Measurements from ENCODE around the gene SOSTDC1. TPM values are rescaled to one million over a fixed set of nuclear protein-coding genes. Genes with fewer than 3 reads are reported as not detected.
"Not testable (repeated sequence)": the region's sequence is repeated elsewhere in the genome, so short reads cannot be mapped to it uniquely, and the experiment has no call there.

The SOSTDC1 gene, protein sequence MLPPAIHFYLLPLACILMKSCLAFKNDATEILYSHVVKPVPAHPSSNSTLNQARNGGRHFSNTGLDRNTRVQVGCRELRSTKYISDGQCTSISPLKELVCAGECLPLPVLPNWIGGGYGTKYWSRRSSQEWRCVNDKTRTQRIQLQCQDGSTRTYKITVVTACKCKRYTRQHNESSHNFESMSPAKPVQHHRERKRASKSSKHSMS
- 1.0 TPM for total RNA-seq
- long read RNA-seq = 0 reads

DNA sequence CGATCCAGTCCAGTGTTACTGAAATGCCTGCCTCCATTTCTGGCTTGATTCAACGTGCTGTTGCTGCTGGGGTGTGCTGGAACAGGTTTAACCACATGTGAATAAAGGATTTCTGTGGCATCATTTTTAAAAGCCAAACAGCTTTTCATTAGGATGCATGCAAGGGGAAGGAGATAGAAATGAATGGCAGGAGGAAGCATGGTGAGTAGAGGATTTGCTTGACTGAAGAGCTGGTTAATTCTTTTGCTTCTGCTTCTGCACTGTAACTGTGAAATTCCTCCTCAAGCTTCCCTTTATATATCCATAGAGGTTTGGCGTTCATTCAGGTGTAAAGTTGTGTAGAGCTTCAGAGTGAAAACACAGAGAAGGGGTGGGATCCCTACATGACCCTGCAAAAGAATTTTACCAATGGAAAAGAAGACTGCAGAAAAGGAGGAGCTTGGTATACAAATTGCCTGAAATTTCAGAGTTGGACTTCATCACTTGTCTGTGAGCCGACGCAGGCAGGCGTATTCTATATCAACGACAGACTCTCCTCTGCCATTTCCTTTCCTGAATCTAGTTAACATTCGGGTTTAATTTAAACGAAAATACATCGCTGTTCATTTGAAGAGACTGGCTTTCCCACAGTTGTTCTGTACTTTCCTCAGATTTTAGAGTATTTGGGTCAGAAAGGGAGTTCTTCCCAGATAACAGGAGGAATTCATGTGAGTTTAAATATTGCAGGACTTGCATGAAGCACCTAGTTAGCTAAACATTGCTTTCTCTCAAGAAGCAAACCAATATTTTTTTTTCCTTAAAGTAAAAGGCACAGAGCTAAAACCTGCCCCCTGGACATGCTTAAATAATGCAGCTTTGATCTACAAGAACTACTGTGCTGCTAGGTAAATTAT is at the start of gene SOSTDC1:
Gene SOSTDC1 (minus strand): TSS at position 270 of the 893 bp plus-strand sequence. CDS start 70 bp downstream, at position 200.
- ATAC-seq (no peak), DNase-seq (ENCODE audit: missing footprints) (no peak)
- intact Hi-C loops (cut with DNase I) = no loop called here

DNA sequence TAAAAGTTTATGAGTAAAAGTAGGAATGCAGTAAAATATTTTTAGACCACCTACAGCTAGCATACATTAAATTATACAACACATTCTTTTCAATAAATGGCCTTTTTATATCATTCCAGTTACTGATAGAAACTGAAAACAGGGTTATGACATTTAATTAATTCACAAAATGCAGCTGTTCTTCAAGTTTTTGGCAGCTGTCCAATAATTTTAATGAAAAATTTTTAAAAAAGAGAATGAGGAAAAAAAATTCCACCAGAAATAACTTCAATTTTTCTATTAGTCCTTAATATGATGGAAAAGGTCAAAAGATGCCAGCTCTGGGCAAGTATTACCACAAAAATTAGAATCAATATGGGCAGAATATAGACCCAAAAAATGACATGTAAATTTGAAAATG is 49.2 kb upstream of the SOSTDC1 start:
- intact Hi-C loops (cut with DNase I) = no loop called here
- DNase-seq (ENCODE audit: missing footprints) = no peak
- no peak for ATAC-seq

DNA sequence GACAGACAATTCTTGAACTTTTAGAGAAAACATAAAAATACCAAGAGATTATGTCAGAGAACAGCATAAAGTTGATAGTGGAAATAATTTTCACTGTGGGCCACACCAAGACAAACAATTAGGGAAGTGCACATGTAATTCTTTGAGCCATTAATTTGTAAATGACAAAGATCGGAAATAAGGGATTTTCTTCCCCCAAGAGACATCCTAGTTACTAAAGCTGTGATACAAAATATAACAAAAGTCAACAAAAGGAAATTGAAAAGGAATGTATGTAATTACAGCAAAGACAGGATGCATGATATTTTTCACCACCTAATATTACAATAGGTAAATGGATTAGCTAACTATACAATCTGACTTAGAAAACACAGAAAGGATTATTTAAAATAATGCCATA is 48.7 kb upstream of the SOSTDC1 start:
- ATAC-seq (no peak), DNase-seq (ENCODE audit: missing footprints) (no peak)
- intact Hi-C loops (cut with DNase I) = no loop called here

DNA sequence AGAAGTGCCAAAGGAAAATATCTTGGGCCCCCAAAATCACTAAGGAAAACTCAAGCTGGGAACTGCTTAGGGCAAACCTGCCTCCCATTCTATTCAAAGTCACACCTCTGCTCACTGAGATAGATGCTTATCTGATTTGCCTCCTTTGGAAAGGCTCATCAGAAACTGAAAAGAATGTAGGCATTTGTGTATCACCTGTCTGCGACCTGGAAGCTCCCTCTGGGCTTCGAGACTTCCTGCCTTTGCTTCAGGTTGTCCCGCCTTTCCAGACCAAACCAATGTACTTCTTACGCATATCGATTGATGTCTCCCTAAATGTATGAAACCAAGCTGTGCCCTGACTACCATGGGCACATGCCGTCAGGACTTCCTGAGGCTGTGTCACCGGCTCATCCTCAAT is 46.6 kb upstream of the SOSTDC1 start:
- intact Hi-C loops (cut with DNase I) = no loop called here
- DNase-seq (ENCODE audit: missing footprints) = no peak
- no peak for ATAC-seq

DNA sequence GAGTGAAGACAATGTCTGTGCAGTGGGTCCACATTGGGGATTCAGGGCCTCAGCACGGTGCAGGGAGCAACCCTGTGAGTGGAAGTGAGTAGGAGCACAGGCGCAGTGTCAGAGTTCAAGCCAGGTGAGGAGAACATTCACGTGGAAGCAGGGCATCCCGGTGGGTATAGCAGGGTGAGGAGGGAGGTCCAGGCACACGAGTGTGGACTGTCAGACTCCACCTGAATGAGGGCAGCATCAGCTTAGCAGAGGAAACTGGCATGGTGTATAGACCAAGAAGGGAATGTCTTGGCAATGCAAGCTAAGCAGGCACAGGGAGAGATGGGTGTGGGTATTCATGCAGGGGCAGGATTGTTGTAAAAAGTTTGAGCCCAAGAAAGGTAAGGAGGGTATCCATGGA is 45.8 kb upstream of the SOSTDC1 start:
- DNase-seq (ENCODE audit: missing footprints) (no peak), ATAC-seq (no peak)
- intact Hi-C loops (cut with DNase I) = no loop called here

DNA sequence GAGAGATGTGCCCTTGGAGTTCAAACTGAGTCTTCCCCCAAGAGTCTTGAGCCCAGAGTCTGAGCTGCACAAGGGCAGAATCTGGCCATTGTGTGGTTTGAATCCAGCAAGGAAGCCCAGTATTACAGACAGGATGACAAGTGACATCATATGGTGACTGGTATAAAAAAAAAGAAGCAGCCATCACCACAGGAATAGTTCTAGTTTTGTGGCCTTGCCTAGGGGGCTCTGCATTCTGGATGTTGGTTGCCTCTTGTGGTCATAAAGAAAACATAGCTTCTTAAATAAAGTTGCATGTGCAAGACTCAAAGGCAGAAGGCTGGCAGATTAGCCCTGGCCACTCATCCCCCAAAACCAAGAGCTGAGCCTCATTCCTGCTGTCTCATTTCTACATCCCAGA is 44.3 kb upstream of the SOSTDC1 start:
- intact Hi-C loops (cut with DNase I) = no loop called here
- ATAC-seq (no peak), DNase-seq (ENCODE audit: missing footprints) (no peak)

DNA sequence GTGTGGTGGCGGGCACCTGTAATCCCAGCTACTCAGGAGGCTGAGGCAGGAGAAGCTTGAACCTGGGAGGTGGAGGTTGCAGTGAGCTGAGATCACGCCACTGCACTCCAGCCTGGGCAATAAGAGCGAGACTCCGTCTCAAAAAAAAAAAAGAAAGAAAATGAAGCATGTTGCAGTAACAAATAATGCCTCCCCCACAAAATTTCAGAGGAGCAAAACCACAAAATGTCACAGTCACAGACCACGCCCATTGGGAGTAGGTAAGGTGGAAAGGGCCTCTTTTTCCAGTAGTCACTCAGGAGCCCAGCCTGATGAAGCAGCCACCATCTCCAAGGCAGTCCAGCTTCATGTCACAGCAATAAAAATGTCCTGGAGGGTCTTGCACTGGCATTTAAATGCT is 40.9 kb upstream of the SOSTDC1 start:
- intact Hi-C loops (cut with DNase I); ATAC-seq; DNase-seq (ENCODE audit: missing footprints): not testable (repeated sequence)

DNA sequence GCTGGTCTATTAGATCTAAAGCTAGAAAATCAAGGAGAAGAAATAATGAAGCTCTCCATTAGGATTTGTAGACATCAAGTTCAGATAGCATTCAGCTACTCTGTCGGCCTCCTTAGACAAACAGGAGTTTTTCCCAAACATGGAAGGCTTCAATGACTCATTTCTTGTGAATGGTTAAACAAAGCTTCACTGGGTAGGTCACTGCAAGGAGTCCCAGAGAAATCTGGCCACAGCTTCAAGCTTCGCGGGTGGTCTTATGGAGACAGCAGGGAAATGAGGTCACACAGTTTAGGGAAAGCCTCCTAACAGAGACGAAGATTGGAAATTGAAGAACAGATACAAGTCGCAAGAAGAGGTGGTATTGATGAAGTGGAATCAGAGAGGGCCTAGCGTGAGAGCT is 38.5 kb upstream of the SOSTDC1 start:
- ATAC-seq = no peak
- no peak for DNase-seq (ENCODE audit: missing footprints)
- intact Hi-C loops (cut with DNase I) = no loop called here

DNA sequence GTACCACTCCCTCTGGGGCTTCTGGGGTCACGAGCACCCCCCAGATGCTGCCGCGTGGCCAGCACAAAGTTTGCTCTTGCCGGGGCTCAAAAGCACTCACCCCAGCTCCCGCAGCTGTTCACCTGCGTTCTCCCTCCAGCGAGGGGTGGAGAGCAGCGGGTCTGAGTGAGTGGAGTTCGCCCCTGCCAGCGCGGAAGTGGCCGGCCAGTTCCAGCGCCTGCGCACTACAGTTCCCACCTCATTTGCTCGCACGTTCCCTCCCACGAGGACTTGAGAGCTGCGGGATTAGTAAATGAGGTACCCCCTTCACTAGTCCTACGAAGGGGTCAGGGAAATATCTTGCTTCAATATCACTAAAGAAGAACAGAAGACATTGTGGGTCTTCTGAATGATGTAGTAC is 36.8 kb upstream of the SOSTDC1 start:
- intact Hi-C loops (cut with DNase I) = no loop called here
- no peak for DNase-seq (ENCODE audit: missing footprints)
- no peak for ATAC-seq

DNA sequence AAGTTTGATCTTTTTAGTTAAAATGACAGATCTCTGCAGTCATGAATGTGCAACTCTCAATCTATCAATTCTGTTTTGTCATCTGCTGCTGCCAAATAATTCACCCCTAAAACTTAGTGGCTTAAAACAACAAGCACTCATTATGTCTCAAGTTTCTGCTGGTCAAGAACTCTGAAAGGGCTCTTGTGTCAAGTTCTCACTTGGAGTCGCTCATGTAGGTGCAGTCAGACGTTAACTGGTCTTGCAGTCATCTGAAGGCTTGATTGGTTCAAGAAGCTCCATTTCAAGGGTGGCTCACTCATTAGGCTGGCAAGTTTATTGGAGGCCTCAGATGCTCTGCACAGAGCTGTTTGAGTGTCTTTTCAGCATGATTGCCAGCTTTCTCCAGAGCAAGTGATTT is 32.6 kb upstream of the SOSTDC1 start:
- ATAC-seq = no peak
- intact Hi-C loops (cut with DNase I) = no loop called here
- no peak for DNase-seq (ENCODE audit: missing footprints)

DNA sequence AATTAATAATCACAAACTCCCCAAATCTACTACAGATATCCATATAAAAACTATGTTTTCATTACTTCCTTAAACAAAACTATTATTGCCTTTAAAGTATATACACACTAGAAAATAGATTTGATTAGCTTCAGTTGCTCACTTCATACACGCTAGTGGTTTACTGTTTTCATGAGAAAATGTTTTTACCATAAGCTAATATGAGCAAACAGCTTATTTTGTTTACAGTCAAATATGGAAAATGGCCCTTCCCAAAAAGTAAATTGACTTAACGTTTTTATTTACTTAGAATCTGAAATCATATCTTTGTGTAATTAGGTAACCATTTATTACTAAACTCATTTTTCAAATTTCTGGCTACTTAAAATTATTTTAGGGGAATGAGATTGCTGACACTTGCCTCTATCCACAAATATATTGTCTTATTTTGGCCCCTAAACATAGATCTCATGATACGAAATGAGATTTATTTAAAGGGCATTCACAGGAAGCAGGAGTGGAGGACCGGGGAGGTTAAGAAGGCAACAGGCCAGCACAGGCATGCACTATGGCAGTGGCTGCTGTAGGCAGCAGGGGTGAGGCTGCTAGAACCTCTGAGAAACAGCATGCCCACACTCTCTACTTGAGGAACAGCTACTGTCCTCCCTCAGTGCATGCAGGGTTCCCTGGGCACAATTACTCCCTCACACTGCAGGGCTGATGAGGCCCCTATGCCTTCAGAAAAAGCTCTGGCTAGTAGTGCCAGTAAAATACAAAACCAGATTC is 29.6 kb upstream of the SOSTDC1 start:
- DNase-seq (ENCODE audit: missing footprints) (no peak), ATAC-seq (no peak)
- intact Hi-C loops (cut with DNase I) = no loop called here

DNA sequence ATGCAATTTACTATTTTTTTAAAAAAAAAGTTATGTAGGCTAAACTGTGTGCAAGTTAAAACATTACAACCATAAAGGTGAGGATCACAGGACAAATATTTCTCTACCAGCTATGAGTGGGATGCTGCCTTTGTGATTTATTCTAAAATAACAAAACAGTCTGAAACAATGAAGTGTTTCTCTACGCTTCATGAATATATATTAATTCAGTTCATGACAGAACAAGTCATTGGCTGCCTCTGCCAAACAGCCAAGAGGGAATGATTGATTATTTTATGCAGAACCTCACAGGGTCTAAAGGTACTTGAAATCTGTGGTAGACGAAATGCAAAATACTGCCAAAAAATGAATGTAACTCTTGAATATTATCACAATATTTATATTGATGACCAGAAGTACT is 29.0 kb upstream of the SOSTDC1 start:
- DNase-seq (ENCODE audit: missing footprints) (no peak), ATAC-seq (no peak)
- intact Hi-C loops (cut with DNase I) = no loop called here

DNA sequence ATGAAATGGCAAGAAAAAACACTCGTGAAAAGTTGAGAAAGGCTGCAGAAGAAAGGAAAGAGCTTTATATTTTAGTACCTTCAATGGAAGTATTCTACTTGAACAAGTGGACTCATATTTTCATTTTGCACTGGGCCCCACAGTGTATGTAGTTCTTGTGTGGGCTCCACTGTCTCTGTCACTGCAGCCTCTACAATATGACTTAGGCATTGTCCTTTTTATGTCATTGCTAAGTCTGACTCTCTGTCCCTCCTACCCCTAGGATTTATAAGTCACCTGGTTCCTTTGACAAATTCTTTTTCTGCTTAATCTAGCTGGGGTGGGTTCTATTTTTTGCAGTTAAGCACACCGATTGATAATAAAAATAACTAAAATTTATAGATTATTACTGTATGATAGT is 27.7 kb upstream of the SOSTDC1 start:
- ATAC-seq (no peak), DNase-seq (ENCODE audit: missing footprints) (no peak)
- intact Hi-C loops (cut with DNase I) = no loop called here

DNA sequence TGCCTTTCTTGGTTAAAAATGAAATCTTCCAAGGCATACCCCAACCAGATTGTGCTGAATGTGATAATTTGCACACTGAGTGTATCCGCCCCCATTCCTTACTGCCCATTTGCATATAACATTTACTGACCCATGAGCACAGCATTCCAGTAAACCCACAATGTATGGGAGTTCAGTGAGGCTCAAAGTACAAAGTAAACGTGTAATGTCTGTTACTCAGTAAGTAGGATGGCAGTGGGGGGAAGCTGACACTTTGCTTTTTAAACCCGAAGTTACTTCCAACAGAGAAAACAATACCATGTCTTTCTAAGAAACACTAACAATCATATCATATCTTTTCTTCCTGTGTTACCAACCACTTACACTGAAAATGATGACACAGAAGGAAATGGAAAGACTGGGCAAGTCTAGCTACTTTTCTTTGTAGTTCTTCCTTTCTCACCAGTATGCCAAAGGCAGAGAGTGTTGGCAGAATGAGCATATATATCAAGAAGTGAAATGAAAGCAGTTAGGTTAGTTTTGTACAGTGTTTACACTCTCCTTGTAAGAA is 27.1 kb upstream of the SOSTDC1 start:
- intact Hi-C loops (cut with DNase I) = no loop called here
- ATAC-seq = no peak
- DNase-seq (ENCODE audit: missing footprints) = no peak

DNA sequence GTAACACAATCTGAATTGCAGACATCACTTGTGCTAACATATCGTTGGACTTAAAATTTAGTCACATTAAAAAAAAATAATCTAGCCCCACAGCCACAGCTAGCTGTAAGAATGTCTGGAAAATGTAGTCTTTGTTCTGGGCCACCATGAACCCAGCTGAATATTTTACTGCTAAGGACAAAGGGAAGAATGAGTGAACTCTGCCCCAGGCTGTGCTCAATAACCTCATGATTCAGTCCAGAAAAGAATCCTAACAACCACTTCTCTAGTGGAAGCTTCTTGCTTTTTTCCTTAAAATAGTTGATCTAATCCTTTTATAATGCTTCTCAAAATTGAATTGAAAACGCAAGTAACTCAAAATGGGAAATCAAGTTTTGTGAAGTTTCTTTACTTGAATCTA is 25.6 kb upstream of the SOSTDC1 start:
- no peak for ATAC-seq
- intact Hi-C loops (cut with DNase I) = no loop called here
- DNase-seq (ENCODE audit: missing footprints) = no peak

DNA sequence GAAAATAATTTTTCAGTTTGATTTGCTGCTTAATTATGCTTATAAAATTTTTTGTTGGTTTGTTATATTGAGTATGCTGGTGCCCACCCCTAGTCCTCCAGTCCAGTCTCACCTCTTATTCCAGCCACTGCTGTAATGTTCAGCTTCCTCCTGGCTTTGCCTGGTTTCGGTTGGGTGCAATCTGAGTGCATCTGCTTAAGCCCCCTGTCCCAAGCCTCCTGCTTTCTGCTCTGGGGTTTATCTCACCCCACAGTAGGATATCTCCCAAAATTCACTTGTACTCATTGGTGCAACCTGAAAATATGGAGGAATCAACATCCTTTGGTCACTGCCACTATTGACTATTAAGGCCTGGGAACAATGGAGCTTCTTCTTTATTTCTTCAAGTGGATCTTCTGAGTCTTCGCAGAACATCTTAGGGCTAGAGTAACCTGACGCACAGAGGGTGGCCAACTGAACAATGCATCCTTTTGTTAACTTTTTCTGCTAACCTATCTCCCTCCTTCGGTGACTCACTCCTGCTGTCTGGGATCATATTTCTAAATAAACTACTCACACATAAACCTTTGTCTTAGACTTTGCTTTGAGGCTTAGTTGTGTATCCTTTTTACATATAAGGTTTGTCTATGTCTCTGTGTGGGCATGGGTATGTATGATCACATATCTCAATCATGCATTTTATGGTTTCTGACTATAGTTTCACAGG is 19.1 kb upstream of the SOSTDC1 start:
- no peak for ATAC-seq
- intact Hi-C loops (cut with DNase I) = no loop called here

DNA sequence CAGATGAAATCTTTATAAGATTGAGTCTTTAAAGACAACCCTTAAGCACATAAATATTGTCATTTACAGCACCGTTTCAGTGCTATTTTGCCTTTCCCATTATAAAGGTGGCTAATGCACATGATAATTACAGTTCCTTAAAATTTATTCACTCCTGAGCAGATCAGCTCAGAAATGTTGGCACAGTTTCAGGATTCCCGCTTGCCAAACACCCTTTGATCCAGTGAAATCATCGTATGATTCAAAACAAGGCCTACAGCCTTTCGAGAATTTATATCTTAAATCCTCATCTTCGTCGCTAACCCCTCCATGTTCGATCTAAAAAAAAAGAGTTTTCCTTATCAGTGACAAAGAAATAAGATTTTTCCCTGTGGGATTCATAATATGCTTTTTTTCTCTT is 14.1 kb upstream of the SOSTDC1 start:
- no peak for DNase-seq (ENCODE audit: missing footprints)
- no peak for ATAC-seq
- intact Hi-C loops (cut with DNase I) = no loop called here

More for the DNA sequence above, 19.1 kb upstream of the SOSTDC1 start:
- DNase-seq (ENCODE audit: missing footprints) = no peak

DNA sequence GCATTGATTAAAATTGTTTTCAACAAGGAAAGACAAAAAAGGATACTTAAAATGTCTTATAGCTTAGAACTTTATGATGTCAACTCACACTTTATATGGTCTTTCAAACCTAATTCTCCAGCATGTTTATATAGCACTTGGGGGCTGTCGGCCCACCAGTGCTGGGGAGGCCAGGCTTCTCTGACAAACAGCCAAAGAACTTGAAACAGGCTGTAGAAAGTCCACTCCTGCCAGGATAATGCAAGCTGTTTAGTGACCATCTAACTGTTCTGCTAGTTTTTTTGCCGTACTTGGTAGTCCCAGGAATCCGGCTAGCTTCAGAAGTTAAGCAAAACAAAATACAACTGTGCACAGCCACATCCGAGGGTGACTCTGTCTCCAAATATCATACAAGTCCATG is 13.6 kb upstream of the SOSTDC1 start:
- intact Hi-C loops (cut with DNase I) = no loop called here
- DNase-seq (ENCODE audit: missing footprints) (no peak), ATAC-seq (no peak)

DNA sequence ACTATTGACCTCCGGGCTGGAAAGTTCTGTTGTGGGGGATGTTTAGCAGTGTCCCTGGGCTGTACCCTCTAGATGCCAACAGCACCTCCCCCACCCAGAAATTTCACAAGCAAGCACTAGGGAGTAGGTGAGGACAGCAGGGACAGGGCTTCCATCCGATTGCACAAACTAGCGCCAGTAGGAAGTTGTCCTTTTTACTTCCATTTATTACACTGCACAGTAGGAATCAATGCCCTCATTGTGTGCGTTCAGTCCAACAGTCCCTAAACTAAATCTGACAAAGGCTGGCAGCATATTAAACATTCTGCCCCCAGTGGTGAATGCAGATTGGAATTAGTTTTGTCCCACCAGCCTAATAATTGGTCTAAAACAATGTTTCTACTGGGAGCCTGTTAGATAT is 6.4 kb upstream of the SOSTDC1 start:
- ATAC-seq = no peak
- intact Hi-C loops (cut with DNase I) = no loop called here
- no peak for DNase-seq (ENCODE audit: missing footprints)
